GM19467 (cell line): ENCODE data around the gene APOF.
"Not testable (repeated sequence)": the region's sequence is repeated elsewhere in the genome, so short reads cannot be mapped to it uniquely, and the experiment has no call there.

Source experiments
- ATAC-seq: cut with Tn5 transposase; IDR thresholded peaks from one replicate; pipeline ENCODE4 v1.9.1; 2021; ENCODE audit warnings: mild to moderate bottlenecking, moderate library complexity; ENCODE audit not compliant: unreplicated experiment

Gene APOF

GRCh38 chr12:56374726-56375597 lies 12.3 kb upstream of the APOF start:
- no peak for ATAC-seq

GRCh38 chr12:56373515-56373914 lies 10.9 kb upstream of the APOF start:
- no peak for ATAC-seq

- ATAC-seq: no peak
These were observed 4.3 kb upstream of the APOF start for GRCh38 chr12:56366948-56367347.

GRCh38 chr12:56361487-56362129 lies 1.0 kb downstream of the APOF start:
- no peak for ATAC-seq

GRCh38 chr12:56359851-56360767 lies 2.5 kb downstream of the APOF start, which contains the start of gene STAT2:
TSS of gene STAT2 (minus strand) at chr12:56360107. CDS start at chr12:56356571, 3,536 bp downstream.
- ATAC-seq: peak; percentile 94

GRCh38 chr12:56358836-56359532 lies 3.7 kb downstream of the APOF start:
- ATAC-seq: no peak

GRCh38 chr12:56351325-56351724 lies 11.3 kb downstream of the APOF start:
- no peak for ATAC-seq

GRCh38 chr12:56350662-56351061 lies 12.0 kb downstream of the APOF start:
- ATAC-seq: no peak

GRCh38 chr12:56348776-56349175 lies 13.9 kb downstream of the APOF start:
- no peak for ATAC-seq

- not testable (repeated sequence) for ATAC-seq
These were observed 15.4 kb downstream of the APOF start for GRCh38 chr12:56347255-56347654.

- no peak for ATAC-seq
These were observed 16.0 kb downstream of the APOF start for GRCh38 chr12:56346675-56347074.

- ATAC-seq: not testable (repeated sequence)
These were observed 20.4 kb downstream of the APOF start for GRCh38 chr12:56342290-56342689.

- ATAC-seq: no peak
These were observed 21.0 kb downstream of the APOF start for GRCh38 chr12:56341616-56342015.

GRCh38 chr12:56339158-56339422 lies 23.6 kb downstream of the APOF start:
- no peak for ATAC-seq

GRCh38 chr12:56338308-56339157 lies 24.1 kb downstream of the APOF start, which contains the start of gene IL23A:
TSS of gene IL23A (plus strand) at chr12:56338884. CDS start at chr12:56339045, 161 bp downstream.
- no peak for ATAC-seq

- no peak for ATAC-seq
These were observed 24.9 kb downstream of the APOF start for GRCh38 chr12:56337753-56338251.

- ATAC-seq: no peak
These were observed 26.1 kb downstream of the APOF start for GRCh38 chr12:56336361-56337167.

- ATAC-seq: not testable (repeated sequence)
These were observed 27.1 kb downstream of the APOF start for GRCh38 chr12:56335527-56335926.

- no peak for ATAC-seq
These were observed 28.2 kb downstream of the APOF start for GRCh38 chr12:56334490-56334793.
